Esophagus muscularis mucosa (tissue), 4 donors: ENCODE measurements around the gene WSCD2.

Source experiments
- EP300 ChIP-seq: sonication (generic); formaldehyde crosslinking; IDR thresholded peaks from one replicate; pipeline ENCODE4 v1.6.1; 2017; ENCODE audit warnings: antibody characterized with exemption
- POLR2A ChIP-seq: fragments of 450-650 bp; IDR thresholded peaks from one replicate; pipeline ENCODE4 v1.6.1; 2017; ENCODE audit warnings: antibody characterized with exemption, moderate library complexity, mild to moderate bottlenecking, low read depth
- POLR2AphosphoS5 ChIP-seq, 2 donors: sonication (generic); formaldehyde crosslinking; IDR thresholded peaks; one replicate each; pipeline ENCODE4 v1.6.1; 2017; ENCODE audit warnings: antibody characterized with exemption in 2 of 2
- TF ChIP-seq, protein P1 (sequence below), 3 experiments: fragments of 200-600 bp in 2 of 3; fragments of 450-650 bp in 1 of 3; sonication (generic) in 2 of 3; IDR thresholded peaks; one replicate each; pipeline ENCODE4 v1.5.1; 2017 to 2019; ENCODE audit warnings: antibody characterized with exemption in 3 of 3, mild to moderate bottlenecking in 2 of 3, moderate library complexity in 1 of 3

DNA sequence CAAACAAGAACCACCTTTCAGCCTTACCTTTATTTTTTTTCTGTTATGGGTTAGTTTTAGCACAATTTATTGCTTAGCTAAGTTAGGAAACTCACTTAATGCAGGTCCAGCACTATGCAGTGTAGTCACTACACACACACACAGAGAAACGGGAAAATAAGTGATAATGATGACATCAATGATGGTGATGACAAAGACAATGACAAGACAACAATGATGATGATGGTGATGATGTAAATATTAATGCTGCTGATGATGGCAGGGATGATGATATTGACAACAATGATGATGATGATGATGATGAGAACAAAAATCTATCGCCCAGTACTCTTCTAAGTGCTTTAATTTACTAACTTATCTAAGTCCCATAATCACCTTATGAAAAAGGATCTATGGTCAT is 41.1 kb downstream of the WSCD2 start:
- TF ChIP-seq POLR2A = no peak
- TF ChIP-seq, protein P1, sequence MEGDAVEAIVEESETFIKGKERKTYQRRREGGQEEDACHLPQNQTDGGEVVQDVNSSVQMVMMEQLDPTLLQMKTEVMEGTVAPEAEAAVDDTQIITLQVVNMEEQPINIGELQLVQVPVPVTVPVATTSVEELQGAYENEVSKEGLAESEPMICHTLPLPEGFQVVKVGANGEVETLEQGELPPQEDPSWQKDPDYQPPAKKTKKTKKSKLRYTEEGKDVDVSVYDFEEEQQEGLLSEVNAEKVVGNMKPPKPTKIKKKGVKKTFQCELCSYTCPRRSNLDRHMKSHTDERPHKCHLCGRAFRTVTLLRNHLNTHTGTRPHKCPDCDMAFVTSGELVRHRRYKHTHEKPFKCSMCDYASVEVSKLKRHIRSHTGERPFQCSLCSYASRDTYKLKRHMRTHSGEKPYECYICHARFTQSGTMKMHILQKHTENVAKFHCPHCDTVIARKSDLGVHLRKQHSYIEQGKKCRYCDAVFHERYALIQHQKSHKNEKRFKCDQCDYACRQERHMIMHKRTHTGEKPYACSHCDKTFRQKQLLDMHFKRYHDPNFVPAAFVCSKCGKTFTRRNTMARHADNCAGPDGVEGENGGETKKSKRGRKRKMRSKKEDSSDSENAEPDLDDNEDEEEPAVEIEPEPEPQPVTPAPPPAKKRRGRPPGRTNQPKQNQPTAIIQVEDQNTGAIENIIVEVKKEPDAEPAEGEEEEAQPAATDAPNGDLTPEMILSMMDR (IDR thresholded peaks at IDR 0.05) = no peak
- no peak for TF ChIP-seq EP300
- no peak for TF ChIP-seq POLR2AphosphoS5 (IDR thresholded peaks at IDR 0.05)
